ENCODE results near the gene THAP3. TPM values are rescaled to one million over a fixed set of nuclear protein-coding genes. Genes with fewer than 3 reads are reported as not detected.
"Not testable (repeated sequence)": the region's sequence is repeated elsewhere in the genome, so short reads cannot be mapped to it uniquely, and the experiment has no call there.

The THAP3 gene
- total RNA-seq, 1 donor from 2014 or later: 17.1 TPM

DNA sequence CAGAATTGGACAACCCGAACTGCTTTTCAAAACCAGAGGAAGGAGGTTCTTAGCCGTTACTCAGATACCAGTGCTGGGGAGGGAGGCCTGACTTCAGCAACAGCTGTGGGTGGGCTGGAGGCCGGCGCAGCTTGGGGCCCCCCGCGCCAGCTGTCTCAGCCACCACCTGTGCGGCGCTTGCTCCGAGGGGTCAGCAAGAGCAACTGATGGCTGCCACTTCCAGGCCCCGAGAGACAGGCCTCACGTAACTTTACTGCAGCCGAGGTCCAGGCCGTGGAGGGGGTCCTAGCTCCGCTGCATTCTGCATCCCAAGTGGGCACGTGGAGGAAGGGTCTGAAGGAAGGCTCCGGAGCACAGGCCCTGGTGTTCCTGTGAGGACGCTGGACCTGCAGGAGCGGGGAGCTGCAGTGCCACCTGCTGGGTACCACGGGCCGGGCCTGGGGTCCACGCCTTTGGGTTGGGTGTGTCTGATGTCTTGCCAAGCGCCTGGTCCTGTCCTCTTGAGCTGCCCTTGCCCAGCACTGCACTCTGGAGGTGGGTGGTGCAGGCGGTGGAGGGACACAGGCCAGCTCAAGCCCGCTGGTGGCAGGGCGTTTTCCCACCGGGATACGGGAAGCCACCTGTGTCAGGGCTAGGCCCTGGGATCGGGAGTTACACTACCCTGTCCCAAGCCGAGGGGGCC is 9.8 kb downstream of the THAP3 start:
- peak; percentile 32 for DNase-seq (ENCODE audit: low spot score)

GRCh38 chr1:6635161-6635909 is 10.7 kb downstream of the THAP3 start:
- DNase-seq (ENCODE audit: low spot score): no peak

- DNase-seq (ENCODE audit: low spot score): no peak
These were observed 11.5 kb downstream of the THAP3 start for GRCh38 chr1:6635910-6636760.

DNA sequence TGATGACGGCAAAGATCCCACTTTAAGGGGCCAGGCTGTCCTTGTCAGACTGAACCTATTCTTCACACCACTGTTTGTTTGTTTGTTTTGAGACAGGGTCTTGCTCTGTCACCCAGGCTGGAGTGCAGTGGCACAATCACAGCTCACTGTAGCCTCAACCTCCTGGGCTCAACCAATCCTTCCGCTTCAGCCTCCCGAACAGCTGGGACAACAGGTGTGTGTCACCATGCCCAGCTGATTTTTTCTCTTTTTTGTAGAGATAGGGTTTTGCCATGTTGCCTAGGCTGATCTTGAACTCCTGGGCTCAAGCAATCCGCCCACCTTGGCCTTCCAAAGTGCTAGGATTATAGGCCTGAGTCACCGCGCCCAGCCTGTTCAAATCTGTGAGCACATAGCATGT is 12.1 kb downstream of the THAP3 start:
- DNase-seq (ENCODE audit: low spot score): not testable (repeated sequence)

DNA sequence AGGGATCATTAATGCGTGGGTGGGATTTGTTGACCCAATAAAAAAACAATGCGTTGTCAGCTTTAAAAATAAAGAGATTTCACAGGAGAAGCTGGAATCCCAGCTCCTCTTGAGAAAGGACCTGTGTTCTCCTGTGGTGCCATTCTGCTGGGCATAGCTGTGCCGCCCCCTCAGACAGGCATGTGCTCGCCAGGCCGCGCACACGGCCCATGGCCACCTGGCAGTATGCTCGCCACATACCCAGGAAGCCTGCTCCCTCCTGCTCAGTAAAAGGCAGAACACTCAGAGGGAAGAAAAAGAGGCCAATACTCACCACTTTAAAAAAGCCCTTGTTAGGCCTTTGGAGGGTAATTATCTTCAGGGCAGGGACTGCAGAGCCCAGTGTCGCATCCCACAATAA is 13.1 kb downstream of the THAP3 start:
- DNase-seq (ENCODE audit: low spot score): no peak

DNA sequence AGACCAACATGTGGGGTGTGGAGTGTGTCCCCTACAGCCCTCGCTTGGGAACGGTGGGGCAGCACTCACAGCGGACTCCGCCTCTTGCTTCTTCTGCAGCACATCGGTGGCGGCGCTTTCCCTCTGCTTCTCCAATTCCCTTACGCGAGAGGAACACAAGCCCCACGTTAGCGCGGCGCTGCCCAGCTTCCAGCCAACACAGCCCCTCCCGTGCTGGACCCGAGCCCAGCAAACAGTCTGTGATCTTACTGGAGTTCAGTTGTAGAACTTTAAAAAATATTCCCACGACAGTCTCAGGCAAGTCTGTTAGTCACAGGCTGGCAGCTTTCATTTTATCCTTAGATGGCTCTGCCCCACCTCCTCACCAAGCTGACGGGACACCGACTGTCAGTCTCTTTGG is 13.6 kb downstream of the THAP3 start:
- DNase-seq (ENCODE audit: low spot score): peak; percentile 71

DNA sequence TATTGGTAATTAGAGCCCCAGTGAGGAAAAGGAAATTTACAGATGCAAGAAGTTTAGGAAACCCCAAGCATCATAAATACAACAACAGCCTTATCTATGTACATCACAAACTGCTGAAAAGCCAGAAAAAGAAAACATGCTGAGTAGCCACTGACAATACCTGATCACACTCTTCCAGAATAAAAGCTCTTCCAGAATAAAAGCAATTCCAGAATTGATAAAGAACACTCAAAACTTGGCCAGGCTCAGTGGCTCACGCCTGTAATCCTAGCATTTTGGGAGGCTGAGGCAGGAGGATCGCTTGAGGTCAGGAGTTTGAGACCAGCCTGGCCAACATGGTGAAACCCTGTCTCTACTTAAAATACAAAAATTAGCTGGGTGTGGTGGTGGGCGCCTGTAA is 16.2 kb downstream of the THAP3 start:
- not testable (repeated sequence) for DNase-seq (ENCODE audit: low spot score)

DNA sequence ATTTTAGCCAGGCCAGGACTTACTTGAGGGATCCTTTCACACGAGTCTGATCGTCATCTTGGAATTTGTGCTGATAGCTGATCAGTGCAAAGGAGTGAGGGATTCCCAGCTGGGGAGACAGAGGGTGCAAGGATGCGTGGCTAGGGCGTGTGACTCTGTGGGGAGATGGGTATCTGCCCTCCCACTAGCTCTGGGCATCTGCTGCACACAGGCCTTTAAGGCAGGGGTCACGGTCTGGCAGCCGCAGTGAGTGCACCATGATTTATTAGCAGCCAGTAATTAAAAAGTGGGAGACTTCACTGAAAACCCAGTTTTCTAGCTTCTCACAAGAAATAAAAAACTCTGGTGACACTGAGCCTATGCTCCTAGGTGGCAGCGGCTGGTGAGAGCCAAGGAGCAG is 20.4 kb downstream of the THAP3 start:
- DNase-seq (ENCODE audit: low spot score): no peak

GRCh38 chr1:6646499-6647148 is 22.0 kb downstream of the THAP3 start:
- DNase-seq (ENCODE audit: low spot score): peak; percentile 55

- no peak for DNase-seq (ENCODE audit: low spot score)
These were observed 23.9 kb downstream of the THAP3 start for GRCh38 chr1:6648556-6648955.

DNA sequence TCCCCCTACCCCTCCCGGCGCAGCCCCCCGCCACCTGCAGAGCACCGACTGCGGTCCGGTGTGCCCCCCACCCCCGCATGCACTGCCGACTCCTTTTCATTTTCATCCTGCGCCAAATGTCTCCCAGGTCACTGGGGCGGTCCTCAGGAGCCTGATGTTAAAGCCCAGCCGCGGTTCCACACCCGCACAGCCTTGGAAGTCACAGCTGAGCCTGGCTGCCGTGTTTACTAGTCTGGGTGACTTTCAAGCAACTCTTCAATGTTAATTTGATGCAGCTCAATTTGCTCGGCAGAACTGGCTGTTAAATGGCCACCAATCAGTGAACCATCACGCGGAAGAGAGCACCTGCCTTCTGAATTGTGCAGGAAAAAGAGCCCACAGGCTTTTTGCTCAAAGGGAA is 27.2 kb downstream of the THAP3 start:
- DNase-seq (ENCODE audit: low spot score): no peak

DNA sequence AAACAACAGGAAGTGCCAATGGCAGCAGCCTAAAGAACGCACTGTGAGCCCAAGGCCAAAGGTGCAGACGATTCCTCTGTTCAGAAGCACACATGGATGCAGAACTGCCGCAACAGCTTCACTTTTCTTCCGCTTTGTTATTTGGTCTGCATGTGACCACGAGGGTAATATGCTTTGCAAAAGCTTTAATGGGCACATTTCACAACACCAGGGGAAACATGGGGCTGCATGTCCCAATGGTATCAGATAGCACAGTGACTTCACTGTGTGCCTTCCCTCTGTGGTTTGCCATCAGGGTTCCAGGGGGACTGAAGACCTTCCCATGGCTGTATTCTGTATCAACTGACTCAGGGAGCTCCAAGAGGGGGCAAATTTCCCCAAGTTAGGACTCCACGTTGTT is 28.3 kb downstream of the THAP3 start:
- DNase-seq (ENCODE audit: low spot score): no peak

GRCh38 chr1:6653436-6654290 is 29.0 kb downstream of the THAP3 start:
- DNase-seq (ENCODE audit: low spot score): no peak

- no peak for DNase-seq (ENCODE audit: low spot score)
These were observed 32.5 kb downstream of the THAP3 start for GRCh38 chr1:6657138-6657537.

- peak; percentile 53 for DNase-seq (ENCODE audit: low spot score)
These were observed 33.8 kb downstream of the THAP3 start for GRCh38 chr1:6658359-6659060.

- DNase-seq (ENCODE audit: low spot score): peak; percentile 74
These were observed 35.9 kb downstream of the THAP3 start for GRCh38 chr1:6660415-6661049.

DNA sequence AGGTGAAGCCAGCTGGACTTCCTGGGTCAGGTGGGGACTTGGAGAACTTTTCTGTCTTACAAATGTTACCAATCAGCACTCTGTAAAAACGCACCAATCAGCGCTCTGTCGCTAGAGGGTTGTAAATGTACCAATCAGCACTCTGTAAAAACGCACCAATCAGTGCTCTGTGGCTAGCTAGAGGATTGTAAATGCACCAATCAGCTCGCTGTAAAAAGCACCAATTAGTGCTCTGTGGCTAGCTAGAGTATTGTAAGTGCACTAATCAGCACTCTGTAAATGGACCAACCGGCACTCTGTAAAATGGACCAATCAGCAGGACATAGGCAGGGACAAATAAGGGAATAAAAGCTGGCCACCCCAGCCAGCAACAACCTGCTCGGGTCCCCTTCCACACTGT is 37.8 kb downstream of the THAP3 start:
- not testable (repeated sequence) for DNase-seq (ENCODE audit: low spot score)

DNA sequence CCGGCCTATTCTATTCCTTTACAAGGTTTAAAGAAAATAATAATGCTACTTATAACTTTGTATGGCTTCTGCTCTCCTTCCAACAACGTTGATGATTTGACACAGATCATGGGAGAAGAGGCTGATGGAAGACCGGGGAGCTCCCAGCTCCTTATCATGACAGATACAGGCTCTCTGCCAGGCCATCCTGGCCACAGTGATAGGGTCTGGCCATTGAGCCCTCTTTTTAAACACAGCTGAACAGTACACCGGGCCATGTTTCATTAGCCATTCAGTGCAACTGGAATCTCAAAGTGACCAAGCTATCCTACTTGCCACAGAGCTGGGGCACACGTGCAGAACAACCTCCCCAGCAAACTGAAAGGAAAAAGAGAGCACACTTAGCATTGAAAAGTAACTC is 42.0 kb downstream of the THAP3 start:
- no peak for DNase-seq (ENCODE audit: low spot score)

- DNase-seq (ENCODE audit: low spot score): peak; percentile 76
These were observed 42.5 kb downstream of the THAP3 start for GRCh38 chr1:6667139-6667538.

GRCh38 chr1:6668503-6668902 is 43.8 kb downstream of the THAP3 start:
- DNase-seq (ENCODE audit: low spot score): no peak

Measured in umbilical cord (tissue), 2 donors.